Measurements from ENCODE around the gene CTH.
A peak's percentile ranks its signal among the peaks of the same experiment; 100 is the strongest.
"Not testable (repeated sequence)": the region's sequence is repeated elsewhere in the genome, so short reads cannot be mapped to it uniquely, and the experiment has no call there.

CTH gene

DNA sequence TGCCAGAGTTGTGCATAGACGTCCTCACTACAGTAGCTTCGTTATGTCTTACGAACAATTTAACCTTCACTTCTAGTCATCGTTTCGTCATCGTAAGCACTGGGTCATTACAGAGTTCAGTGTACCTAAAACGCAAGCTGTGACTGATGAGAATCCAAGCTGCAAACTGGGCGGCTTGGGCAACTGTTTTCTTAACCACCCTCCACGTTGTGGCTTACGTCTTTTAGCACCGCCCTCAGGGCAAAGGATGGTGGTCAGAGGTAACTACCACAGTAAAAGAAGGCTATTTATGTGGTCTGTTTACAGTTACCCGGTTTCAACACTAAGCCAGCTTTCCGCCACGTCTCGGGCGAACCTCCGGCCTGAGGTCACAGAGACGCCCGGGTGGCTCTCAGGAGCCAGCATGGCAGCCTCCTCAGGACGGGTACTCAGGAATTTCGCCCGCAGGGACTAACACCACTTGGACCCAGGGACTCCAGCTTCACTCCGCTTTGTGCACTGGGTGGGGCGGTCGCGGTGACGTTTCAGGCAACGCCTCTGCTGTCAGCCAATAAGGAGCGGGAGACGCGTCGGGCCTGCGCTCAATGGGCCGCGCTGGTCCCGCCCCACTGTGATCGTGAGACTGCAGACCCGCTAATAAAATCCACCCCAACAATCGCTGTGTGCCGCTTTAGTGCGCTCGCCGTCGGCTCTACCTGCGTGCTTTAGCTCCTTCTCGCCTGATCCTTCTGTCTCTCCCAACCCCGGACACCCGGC is at the start of gene CTH:
CTH (plus strand) TSS at position 665 of the 756 bp plus-strand sequence. CDS start 148 bp downstream, outside the sequence.
- in situ Hi-C loops (cut with HindIII; ENCODE audit: low sequenced_read_pairs), result no loop called here

DNA sequence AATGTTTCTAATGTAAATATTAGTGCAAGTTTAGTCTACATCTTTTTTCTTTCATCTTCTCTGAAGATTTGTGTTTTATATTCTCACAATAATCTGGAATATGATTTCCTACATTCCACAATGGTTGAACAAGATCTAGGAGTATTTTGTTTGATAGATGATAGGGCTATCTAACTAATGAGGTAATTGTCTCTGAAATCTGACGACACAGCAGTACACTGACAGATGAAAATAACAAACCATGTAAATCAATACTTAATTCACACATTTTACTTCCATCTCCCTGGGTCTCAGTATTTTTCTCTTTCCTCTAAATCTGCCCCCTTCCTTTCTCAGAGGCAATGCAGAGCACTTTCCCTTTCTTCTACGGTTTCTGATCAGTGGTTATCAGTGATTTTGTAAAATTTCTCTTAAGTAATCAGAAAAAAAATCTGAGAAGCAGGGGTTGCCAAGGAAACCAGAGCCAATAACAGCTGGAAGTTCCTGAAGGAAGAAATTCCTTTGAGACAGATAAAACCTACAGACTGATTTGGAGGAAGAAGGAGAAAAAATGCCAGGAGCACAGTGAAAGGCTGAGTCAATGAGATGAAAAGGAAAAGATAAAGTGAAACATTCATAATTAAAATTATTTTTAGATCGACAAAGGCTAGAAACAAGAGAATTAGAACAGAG is 49.2 kb upstream of the CTH start:
- no peak overlapping the region for H3K4me3 ChIP-seq (ENCODE audit: low read depth, low read length)
- TF ChIP-seq, protein P1, sequence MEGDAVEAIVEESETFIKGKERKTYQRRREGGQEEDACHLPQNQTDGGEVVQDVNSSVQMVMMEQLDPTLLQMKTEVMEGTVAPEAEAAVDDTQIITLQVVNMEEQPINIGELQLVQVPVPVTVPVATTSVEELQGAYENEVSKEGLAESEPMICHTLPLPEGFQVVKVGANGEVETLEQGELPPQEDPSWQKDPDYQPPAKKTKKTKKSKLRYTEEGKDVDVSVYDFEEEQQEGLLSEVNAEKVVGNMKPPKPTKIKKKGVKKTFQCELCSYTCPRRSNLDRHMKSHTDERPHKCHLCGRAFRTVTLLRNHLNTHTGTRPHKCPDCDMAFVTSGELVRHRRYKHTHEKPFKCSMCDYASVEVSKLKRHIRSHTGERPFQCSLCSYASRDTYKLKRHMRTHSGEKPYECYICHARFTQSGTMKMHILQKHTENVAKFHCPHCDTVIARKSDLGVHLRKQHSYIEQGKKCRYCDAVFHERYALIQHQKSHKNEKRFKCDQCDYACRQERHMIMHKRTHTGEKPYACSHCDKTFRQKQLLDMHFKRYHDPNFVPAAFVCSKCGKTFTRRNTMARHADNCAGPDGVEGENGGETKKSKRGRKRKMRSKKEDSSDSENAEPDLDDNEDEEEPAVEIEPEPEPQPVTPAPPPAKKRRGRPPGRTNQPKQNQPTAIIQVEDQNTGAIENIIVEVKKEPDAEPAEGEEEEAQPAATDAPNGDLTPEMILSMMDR (IDR thresholded peaks at IDR 0.05; ENCODE audit: low read depth, low read length), result no peak
- peak; percentile 73 for DNase-seq (ENCODE audit: low read depth, low spot score)
- in situ Hi-C loops (cut with HindIII; ENCODE audit: low sequenced_read_pairs), result no loop called here

More for the DNA sequence above, at the start of gene CTH:
- H3K4me3 ChIP-seq (ENCODE audit: low read depth, low read length), result peak within 1 kb of the TSS; percentile 88
- TF ChIP-seq, protein P1 (IDR thresholded peaks at IDR 0.05; ENCODE audit: low read depth, low read length), result no peak
- peak; percentile 97 for DNase-seq (ENCODE audit: low read depth, low spot score)

DNA sequence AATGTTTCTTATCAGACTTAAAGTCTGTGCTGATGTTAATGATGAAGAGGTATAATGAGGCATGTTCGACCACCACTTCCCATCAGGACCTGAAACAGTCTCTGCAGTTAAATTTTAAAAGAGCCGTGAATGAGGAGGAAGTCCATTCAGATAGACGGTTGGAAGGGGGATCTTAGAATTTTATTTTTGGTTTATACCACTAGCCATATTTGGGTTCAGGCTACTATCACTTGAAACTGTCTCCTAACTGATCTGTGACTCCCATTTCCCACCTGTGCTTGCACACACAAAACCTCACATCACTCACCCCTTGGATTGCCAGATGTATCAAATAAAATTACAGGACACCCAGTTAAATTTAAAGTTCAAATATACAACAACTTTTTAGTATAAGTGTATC is 46.6 kb upstream of the CTH start:
- TF ChIP-seq, protein P1 (IDR thresholded peaks at IDR 0.05; ENCODE audit: low read depth, low read length), result no peak
- in situ Hi-C loops (cut with HindIII; ENCODE audit: low sequenced_read_pairs), result no loop called here
- DNase-seq (ENCODE audit: low read depth, low spot score), result no peak
- no peak overlapping the region for H3K4me3 ChIP-seq (ENCODE audit: low read depth, low read length)

DNA sequence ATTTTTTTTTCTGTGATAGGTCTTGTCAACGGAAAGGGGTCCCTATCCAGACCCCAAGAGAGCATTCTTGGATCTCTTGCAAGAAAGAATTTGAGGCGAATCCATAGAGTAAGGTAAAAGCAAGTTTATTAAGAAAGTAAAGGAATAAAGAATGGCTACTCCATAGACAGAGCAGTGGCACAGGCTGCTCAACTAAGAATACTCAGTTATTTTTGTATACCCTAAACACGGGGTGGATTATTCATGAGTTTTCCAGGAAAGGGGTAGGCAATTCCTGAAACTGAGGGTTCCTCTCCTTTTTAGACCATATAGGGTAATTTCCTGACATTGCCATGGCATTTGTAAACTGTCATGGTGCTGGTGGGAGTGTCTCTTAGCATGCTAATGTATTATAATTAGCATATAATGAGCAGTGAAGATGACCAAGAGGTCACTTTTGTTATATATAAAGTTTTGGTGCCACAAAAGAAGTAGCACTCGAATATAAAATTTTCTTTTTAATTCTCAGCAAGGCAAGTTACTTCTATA is 44.6 kb upstream of the CTH start:
- in situ Hi-C loops (cut with HindIII; ENCODE audit: low sequenced_read_pairs); H3K4me3 ChIP-seq (ENCODE audit: low read depth, low read length); DNase-seq (ENCODE audit: low read depth, low spot score): not testable (repeated sequence)

DNA sequence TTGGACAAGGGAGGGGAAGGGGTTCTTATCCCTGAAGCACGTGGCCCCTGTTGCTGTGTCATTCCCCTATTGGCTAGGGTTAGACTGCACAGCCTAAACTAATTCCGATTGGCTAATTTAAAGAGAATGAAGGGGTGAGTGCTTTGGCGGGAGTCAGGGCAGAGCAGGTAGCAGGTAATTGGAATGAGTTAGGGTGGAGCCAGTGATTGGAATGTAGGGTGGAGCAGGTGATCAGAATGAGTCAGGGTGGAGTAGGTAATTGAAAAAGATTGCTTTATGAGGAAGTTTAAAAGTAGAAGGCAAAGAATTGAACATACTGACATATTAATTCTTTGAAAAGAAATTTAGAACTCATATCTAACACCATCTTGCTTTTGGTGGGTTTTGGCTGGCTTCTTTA is 44.1 kb upstream of the CTH start:
- in situ Hi-C loops (cut with HindIII; ENCODE audit: low sequenced_read_pairs); DNase-seq (ENCODE audit: low read depth, low spot score); H3K4me3 ChIP-seq (ENCODE audit: low read depth, low read length): not testable (repeated sequence)

DNA sequence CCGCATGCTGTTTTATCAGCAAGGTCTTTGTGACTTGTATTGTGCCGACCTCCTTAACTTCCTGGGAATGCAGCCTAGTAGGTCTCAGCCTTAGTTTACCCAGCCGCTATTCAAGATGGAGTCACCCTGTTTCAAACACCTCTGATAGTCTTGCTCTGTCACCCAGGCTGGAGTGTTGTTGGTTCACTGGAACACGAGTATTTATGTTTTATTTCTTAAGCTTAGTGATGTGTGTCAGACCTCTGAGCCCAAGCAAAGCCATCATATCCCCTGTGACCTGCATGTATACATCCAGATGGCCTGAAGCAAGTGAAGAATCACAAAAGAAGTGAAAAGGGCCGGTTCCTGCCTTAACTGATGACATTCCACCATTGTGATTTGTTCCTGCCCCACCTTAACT is 43.7 kb upstream of the CTH start:
- DNase-seq (ENCODE audit: low read depth, low spot score); H3K4me3 ChIP-seq (ENCODE audit: low read depth, low read length); in situ Hi-C loops (cut with HindIII; ENCODE audit: low sequenced_read_pairs): not testable (repeated sequence)

DNA sequence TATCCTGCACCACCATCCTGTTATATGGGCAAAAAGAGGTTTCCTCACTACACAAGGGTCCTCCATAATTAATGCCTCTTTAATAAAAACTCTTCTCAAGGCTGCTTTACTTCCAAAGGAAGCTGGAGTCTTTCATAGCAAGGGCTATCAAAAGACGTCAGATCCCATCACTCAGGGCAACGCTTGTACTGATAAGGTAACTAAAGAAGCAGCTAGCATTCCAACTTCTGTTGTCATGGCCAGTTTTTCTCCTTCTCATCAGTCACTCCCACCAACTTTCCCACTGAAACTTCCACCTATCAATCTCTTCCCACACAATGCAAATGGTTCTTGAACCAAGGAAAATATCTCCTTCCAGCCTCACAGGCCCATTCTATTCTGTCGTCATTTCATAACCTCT is 39.5 kb upstream of the CTH start:
- in situ Hi-C loops (cut with HindIII; ENCODE audit: low sequenced_read_pairs); H3K4me3 ChIP-seq (ENCODE audit: low read depth, low read length); DNase-seq (ENCODE audit: low read depth, low spot score): not testable (repeated sequence)

DNA sequence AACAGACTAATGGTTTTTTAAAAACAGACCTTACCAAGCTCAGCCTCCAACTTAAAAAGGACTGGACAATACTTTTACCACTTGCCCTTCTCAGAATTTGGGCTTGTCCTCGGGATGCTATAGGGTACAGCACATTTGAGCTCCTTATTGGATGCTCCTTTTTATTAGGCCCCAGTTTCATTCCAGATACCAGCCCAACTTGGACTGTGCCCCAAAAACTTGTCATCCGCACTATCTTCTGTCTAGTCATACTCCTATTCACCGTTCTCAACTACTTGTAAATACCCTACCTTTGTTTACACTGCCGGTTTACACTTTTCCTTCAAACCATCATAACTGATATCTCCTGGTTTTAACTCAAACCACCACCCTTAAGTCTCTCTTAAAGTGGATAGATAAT is 38.6 kb upstream of the CTH start:
- in situ Hi-C loops (cut with HindIII; ENCODE audit: low sequenced_read_pairs), result no loop called here
- H3K4me3 ChIP-seq (ENCODE audit: low read depth, low read length), result no peak overlapping the region
- TF ChIP-seq, protein P1 (IDR thresholded peaks at IDR 0.05; ENCODE audit: low read depth, low read length), result no peak
- no peak for DNase-seq (ENCODE audit: low read depth, low spot score)

DNA sequence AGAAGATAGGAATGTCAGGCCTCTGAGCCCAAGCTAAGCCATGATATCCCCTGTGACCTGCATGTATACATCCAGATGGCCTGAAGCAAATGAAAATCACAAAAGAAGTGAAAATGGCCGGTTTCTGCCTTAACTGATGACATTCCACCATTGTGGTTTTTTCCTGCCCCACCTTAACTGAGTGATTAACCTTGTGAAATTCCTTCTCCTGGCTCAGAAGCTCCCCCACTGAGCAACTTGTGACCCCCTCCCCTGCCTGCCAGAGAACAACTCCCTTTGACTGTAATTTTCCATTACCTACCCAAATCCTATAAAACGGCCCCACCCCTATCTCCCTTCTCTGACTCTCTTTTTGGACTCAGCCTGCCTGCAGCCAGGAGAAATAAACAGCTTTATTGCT is 37.5 kb upstream of the CTH start:
- DNase-seq (ENCODE audit: low read depth, low spot score); H3K4me3 ChIP-seq (ENCODE audit: low read depth, low read length); in situ Hi-C loops (cut with HindIII; ENCODE audit: low sequenced_read_pairs): not testable (repeated sequence)

All from astrocyte of the spinal cord (primary cell).